AG09309 (cell line): ENCODE results near the gene TPO.

ENCODE experiments used
- DNase-seq: peaks from one replicate; pipeline ENCODE4 v3.0.0-alpha.2; 2010; ENCODE audit warnings: low read depth
- H3K4me3 ChIP-seq: 2 replicates; pipeline ENCODE4 v1.5.1; 2011; ENCODE audit warnings: mild to moderate bottlenecking, low read depth, low read length, moderate library complexity; ENCODE audit not compliant: control insufficient read depth
- TF ChIP-seq, protein P1 (sequence below): IDR thresholded peaks from 2 replicates; pipeline ENCODE4 v1.5.1; 2011; ENCODE audit warnings: mild to moderate bottlenecking, low read depth, low read length, inconsistent platforms; ENCODE audit not compliant: insufficient read depth, control insufficient read depth; ENCODE audit errors: missing control alignments

TPO gene

DNA sequence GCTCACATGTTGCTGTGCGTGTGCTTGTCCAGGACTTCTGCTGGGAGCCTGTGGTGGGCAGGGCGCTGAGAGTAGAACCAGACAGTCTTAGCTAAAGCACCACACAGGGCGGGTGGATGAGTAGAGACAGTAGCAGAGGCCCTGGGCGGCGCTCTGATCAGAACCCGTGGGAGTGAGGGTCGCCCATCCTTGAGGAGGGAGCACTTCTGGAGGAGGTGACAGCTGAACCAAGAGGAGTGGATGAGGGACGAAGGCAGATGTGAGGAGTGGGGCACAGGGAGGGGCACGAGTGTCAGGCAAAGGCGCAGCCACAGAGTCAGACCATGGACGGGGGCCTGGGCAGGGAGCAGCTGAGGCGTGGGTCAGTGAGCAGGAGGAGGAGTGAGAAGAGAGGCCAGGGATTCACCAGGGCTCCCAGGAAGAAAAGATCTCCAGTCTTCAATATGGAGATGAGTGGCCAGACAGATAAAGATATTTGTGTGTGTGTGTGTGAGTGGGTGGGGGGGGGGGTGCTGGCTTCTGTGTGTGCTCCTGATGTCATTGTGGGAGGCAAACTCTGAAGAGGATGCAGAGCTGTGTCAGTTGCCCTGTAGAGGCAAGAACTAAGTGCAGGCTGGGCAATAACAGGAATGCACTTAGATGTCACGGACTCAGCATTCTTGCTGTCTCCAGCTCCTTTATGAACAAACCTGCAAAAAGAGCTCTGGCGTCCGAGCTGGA lies 79.6 kb downstream of the TPO start:
- TF ChIP-seq, protein P1, sequence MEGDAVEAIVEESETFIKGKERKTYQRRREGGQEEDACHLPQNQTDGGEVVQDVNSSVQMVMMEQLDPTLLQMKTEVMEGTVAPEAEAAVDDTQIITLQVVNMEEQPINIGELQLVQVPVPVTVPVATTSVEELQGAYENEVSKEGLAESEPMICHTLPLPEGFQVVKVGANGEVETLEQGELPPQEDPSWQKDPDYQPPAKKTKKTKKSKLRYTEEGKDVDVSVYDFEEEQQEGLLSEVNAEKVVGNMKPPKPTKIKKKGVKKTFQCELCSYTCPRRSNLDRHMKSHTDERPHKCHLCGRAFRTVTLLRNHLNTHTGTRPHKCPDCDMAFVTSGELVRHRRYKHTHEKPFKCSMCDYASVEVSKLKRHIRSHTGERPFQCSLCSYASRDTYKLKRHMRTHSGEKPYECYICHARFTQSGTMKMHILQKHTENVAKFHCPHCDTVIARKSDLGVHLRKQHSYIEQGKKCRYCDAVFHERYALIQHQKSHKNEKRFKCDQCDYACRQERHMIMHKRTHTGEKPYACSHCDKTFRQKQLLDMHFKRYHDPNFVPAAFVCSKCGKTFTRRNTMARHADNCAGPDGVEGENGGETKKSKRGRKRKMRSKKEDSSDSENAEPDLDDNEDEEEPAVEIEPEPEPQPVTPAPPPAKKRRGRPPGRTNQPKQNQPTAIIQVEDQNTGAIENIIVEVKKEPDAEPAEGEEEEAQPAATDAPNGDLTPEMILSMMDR: no peak
- DNase-seq: no peak
- no peak overlapping the region for H3K4me3 ChIP-seq

- TF ChIP-seq, protein P1: no peak
- H3K4me3 ChIP-seq: no peak overlapping the region
- DNase-seq: no peak
Observed at GRCh38 chr2:1493431-1494126, 80.3 kb downstream of the TPO start.

- TF ChIP-seq, protein P1: no peak
Observed at GRCh38 chr2:1494257-1494656, 81.0 kb downstream of the TPO start.

GRCh38 chr2:1494906-1495305 lies 81.6 kb downstream of the TPO start:
- no peak for DNase-seq
- TF ChIP-seq, protein P1: no peak
- no peak overlapping the region for H3K4me3 ChIP-seq

More at GRCh38 chr2:1494257-1494656, 81.0 kb downstream of the TPO start:
- DNase-seq: no peak
- H3K4me3 ChIP-seq: no peak overlapping the region

DNA sequence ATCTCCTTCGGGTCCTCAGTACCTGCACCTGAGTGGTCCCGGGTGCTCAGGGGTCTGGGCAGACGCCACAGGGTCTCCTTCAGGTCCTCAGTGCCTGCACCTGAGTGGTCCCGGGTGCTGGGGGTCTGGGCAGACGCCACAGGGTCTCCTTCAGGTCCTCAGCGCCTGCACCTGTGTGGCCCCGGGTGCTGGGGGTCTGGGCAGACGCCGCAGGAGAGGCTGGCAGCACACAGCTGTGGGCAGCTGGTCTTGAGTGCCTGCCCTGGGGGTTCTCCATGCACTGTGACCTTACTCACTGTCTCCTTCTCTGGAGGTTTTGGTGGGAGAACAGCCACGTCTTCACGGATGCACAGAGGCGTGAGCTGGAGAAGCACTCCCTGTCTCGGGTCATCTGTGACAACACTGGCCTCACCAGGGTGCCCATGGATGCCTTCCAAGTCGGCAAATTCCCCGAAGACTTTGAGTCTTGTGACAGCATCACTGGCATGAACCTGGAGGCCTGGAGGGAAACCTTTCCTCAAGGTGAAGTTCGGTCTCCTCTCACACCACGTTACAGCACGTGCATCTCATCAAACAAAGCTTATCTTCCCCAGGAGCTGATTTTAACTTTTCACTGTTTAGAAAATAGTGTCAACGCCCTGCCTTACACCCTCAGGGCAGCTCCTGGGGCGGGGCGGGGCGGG lies 82.6 kb downstream of the TPO start:
- TF ChIP-seq, protein P1: no peak
- no peak for DNase-seq

DNA sequence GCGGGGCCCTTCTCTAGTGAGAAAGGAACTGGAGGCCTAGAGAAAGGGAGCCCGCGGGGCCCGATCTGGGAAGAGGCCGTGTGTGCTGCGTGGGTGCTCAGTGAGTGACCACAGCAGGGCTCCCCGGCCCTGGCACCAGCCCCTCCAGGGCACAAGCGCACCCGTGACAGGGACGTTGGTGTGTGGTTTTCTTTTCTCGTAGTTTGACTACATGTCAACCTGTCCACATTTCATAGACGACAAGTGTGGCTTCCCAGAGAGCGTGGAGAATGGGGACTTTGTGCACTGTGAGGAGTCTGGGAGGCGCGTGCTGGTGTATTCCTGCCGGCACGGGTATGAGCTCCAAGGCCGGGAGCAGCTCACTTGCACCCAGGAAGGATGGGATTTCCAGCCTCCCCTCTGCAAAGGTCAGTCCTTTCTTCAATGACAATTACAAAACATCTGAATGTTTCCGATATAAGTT lies 83.1 kb downstream of the TPO start:
- DNase-seq: no peak
- no peak overlapping the region for H3K4me3 ChIP-seq
- TF ChIP-seq, protein P1: no peak

More for the DNA sequence above, 82.6 kb downstream of the TPO start:
- no peak overlapping the region for H3K4me3 ChIP-seq
